ENCODE results near the gene DUSP3.
"Not testable (repeated sequence)": the region's sequence is repeated elsewhere in the genome, so short reads cannot be mapped to it uniquely, and the experiment has no call there.

The DUSP3 gene

DNA sequence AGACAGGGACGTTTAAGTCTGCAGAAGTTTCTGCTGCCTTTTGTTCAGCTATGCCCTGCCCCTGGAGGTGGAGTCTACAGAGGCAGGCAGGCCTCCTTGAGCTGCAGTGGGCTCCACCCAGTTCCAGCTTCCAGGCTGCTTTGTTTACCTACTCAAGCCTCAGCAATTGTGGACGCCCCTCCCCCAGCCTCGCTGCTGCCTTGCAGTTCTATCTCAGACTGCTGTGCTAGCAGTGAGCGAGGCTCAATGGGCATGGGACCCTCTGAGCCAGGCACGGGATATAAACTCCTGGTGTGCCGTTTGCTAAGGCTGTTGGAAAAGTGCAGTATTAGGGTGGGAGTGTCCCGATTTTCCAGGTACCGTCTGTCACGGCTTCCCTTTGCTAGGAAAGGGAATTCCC is 19.2 kb upstream of the DUSP3 start:
- not testable (repeated sequence) for H3K36me3 ChIP-seq (ENCODE audit: control insufficient read depth, insufficient read depth, low read length); H3K9me3 ChIP-seq (ENCODE audit: control insufficient read depth, insufficient read depth, low read length); H3K9ac ChIP-seq (ENCODE audit: low read depth, low read length); H3K4me3 ChIP-seq (ENCODE audit: low read depth, low read length); H3K27me3 ChIP-seq (ENCODE audit: control insufficient read depth, insufficient read depth, low read length); H3K4me1 ChIP-seq (ENCODE audit: control insufficient read depth, insufficient read depth, low read length)

DNA sequence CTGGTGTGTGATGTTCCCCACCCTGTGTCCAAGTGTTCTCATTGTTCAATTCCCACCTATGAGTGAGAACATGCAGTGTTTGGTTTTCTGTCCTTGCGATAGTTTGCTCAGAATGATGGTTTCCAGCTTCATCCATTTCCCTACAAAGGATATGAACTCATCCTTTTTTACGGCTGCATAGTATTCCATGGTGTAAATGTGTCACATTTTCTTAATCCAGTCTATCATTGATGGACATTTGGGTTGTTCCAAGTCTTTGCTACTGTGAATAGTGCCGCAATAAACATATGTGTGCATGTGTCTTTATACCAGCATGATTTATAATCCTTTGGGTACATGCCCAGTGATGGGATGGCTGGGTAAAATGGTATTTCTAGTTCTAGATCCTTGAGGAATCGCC is 13.9 kb upstream of the DUSP3 start:
- not testable (repeated sequence) for H3K27me3 ChIP-seq (ENCODE audit: control insufficient read depth, insufficient read depth, low read length); H3K4me1 ChIP-seq (ENCODE audit: control insufficient read depth, insufficient read depth, low read length); H3K36me3 ChIP-seq (ENCODE audit: control insufficient read depth, insufficient read depth, low read length)

DNA sequence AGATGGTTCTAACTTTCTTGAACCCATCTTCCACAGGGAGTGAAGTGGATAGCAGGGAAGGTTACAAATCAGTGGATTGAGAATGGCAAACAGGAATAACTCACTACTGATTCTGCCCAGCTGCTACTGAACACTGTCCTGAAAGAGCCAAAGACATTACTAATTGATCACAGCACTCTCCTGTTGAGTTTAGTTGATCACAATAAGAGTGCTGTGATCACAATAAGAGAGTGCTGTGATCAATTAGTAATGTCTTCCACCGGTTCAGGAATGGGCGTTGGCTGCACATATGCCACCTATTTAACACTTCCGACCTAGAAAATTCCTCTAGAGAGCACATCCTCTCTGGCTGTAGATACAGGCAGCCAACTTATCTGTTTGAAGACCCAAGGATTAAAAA is 12.8 kb upstream of the DUSP3 start:
- Histone ChIP-seq H3K9ac (ENCODE audit: low read depth, low read length) (no peak overlapping the region), H3K36me3 (ENCODE audit: control insufficient read depth, insufficient read depth, low read length) (no peaks in the 10 kb centered on the region), H3K4me3 (ENCODE audit: low read depth, low read length) (no peak overlapping the region), H3K27me3 (ENCODE audit: control insufficient read depth, insufficient read depth, low read length) (no peaks in the 10 kb centered on the region), H3K4me1 (ENCODE audit: control insufficient read depth, insufficient read depth, low read length) (peaks cover 3% of the 10 kb centered on the region), H3K9me3 (ENCODE audit: control insufficient read depth, insufficient read depth, low read length) (no peaks in the 10 kb centered on the region)

More for the DNA sequence above, 13.9 kb upstream of the DUSP3 start:
- H3K4me3 ChIP-seq (ENCODE audit: low read depth, low read length); H3K9ac ChIP-seq (ENCODE audit: low read depth, low read length); H3K9me3 ChIP-seq (ENCODE audit: control insufficient read depth, insufficient read depth, low read length): not testable (repeated sequence)

DNA sequence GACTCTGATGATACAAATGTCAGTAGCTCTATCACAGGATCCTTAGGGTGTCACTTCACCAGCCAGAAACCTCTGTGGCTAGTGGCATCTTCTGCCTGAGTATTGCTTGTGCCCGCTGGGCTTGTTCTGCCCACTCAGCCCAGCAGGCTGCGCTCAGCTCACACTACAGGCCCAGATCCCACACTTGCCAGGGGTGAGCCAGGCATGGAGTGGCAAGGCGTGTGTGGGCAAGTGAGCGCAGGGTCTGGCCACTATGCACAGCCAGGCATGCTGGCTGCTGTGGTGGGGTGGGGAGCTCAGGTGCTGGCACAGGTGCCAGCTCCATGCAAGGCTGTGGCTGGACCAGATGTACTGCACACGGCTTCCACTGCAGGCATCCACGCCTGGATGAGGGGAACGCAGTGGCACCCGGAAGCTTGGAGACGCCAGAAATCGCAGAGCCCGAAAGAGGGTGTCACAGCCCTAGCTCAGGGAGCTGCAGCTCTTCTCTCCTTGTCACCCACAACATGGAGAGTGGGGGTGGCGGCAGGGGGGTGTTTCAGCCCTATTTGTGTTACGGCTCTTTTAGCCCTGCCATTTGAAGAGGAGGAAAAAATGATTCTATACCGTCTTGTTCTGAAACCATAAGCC is 11.6 kb upstream of the DUSP3 start:
- Histone ChIP-seq H3K4me1 (ENCODE audit: control insufficient read depth, insufficient read depth, low read length) (peaks cover 3% of the 10 kb centered on the region), H3K27me3 (ENCODE audit: control insufficient read depth, insufficient read depth, low read length) (no peaks in the 10 kb centered on the region)

DNA sequence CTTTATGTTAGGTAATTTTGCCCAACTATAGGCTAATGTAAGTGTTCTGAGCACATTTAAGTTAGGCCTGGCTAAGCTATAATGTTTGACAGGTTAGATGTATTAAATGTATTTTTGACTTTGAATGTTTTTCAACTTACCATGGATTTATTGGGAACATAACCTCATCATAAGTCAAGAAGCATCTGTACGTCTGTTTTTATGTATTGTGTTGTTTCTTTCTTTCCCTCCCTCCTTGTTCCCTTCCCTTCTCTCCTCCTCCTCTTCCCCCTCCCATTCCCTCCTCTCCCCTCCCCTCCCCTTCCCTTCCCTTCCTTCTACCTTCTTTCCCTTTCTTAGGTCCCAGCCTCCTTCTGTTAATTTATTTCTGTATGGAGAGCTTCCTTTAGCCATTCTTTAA is 10.7 kb upstream of the DUSP3 start:
- H3K9ac ChIP-seq (ENCODE audit: low read depth, low read length): no peak overlapping the region

More for the DNA sequence above, 11.6 kb upstream of the DUSP3 start:
- Histone ChIP-seq H3K9me3 (ENCODE audit: control insufficient read depth, insufficient read depth, low read length) (no peaks in the 10 kb centered on the region), H3K4me3 (ENCODE audit: low read depth, low read length) (no peak overlapping the region), H3K36me3 (ENCODE audit: control insufficient read depth, insufficient read depth, low read length) (no peaks in the 10 kb centered on the region), H3K9ac (ENCODE audit: low read depth, low read length) (no peak overlapping the region)

DNA sequence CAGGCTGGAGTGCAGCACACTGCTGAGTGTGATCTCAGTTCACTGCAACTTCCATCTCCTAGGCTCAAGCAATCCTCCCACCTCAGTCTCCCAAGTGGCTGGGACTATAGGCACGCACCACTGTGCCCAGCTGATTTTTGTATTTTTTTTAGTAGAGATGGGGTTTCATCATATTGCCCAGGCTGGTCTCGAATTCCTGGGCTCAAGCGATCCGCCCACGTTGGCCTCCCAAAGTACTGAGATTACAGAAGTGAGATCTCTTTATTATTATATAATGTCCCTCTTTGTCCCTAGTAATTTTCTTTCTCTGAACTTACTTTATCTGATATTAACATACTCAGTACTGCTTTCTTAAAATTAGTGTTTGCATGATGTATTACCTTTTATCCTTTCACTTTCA is 9.8 kb upstream of the DUSP3 start:
- Histone ChIP-seq H3K9ac (ENCODE audit: low read depth, low read length) (no peak overlapping the region), H3K9me3 (ENCODE audit: control insufficient read depth, insufficient read depth, low read length) (no peaks in the 10 kb centered on the region), H3K4me1 (ENCODE audit: control insufficient read depth, insufficient read depth, low read length) (peaks cover 3% of the 10 kb centered on the region), H3K27me3 (ENCODE audit: control insufficient read depth, insufficient read depth, low read length) (no peaks in the 10 kb centered on the region), H3K4me3 (ENCODE audit: low read depth, low read length) (no peak overlapping the region), H3K36me3 (ENCODE audit: control insufficient read depth, insufficient read depth, low read length) (no peaks in the 10 kb centered on the region)

More for the DNA sequence above, 10.7 kb upstream of the DUSP3 start:
- H3K27me3 ChIP-seq (ENCODE audit: control insufficient read depth, insufficient read depth, low read length): no peaks in the 10 kb centered on the region
- no peaks in the 10 kb centered on the region for H3K9me3 ChIP-seq (ENCODE audit: control insufficient read depth, insufficient read depth, low read length)
- H3K4me1 ChIP-seq (ENCODE audit: control insufficient read depth, insufficient read depth, low read length): peaks cover 3% of the 10 kb centered on the region
- H3K36me3 ChIP-seq (ENCODE audit: control insufficient read depth, insufficient read depth, low read length): no peaks in the 10 kb centered on the region
- H3K4me3 ChIP-seq (ENCODE audit: low read depth, low read length): no peak overlapping the region

DNA sequence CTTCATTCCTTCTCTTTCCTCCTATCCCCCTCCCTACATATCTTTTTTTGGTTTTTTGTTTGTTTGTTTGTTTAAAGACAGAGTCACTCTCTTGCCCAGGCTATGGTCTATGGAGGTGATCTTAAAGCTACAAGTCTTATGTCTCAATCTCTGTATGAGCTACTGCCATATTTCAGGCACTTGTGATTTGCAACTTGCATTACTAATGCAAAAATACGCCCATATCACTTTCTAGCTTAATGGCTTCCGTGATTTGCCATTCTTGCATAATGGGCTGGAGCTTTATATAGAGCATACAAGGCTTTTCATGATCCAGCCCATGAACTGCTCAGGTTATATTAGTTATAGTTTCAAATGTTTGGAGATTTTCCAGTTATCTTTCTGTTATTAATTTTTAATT is 9.0 kb upstream of the DUSP3 start:
- Histone ChIP-seq H3K36me3 (ENCODE audit: control insufficient read depth, insufficient read depth, low read length) (no peaks in the 10 kb centered on the region), H3K9me3 (ENCODE audit: control insufficient read depth, insufficient read depth, low read length) (no peaks in the 10 kb centered on the region), H3K9ac (ENCODE audit: low read depth, low read length) (no peak overlapping the region), H3K4me1 (ENCODE audit: control insufficient read depth, insufficient read depth, low read length) (peaks cover 3% of the 10 kb centered on the region), H3K27me3 (ENCODE audit: control insufficient read depth, insufficient read depth, low read length) (no peaks in the 10 kb centered on the region), H3K4me3 (ENCODE audit: low read depth, low read length) (no peak overlapping the region)

DNA sequence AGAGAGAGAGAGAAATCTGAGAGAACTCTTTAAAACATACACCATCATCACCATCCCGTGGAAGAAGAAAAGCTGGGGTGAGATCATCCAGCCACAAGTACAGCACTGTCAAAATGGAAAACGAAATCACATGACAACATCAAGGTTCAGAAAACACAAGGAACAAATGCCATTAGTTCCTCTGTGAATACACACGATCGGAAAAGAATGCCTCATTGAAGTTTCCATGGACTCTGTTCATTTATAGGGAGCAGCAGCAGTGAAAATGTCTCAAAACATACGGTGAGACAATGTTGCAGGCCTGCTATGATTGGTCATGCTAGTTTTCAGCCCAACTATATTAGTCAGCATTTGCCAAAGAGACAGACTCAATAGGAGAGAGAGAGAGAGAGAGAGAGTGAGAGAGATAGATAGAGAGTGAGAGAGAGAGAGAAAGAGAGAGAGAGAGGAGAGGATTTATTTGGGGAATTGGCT is 5.9 kb upstream of the DUSP3 start:
- no peaks in the 10 kb centered on the region for H3K9me3 ChIP-seq (ENCODE audit: control insufficient read depth, insufficient read depth, low read length)
- H3K36me3 ChIP-seq (ENCODE audit: control insufficient read depth, insufficient read depth, low read length): no peaks in the 10 kb centered on the region
- no peak overlapping the region for H3K9ac ChIP-seq (ENCODE audit: low read depth, low read length)
- H3K4me3 ChIP-seq (ENCODE audit: low read depth, low read length): no peak overlapping the region
- H3K4me1 ChIP-seq (ENCODE audit: control insufficient read depth, insufficient read depth, low read length): peaks cover under 1% of the 10 kb centered on the region
- peaks cover 18% of the 10 kb centered on the region for H3K27me3 ChIP-seq (ENCODE audit: control insufficient read depth, insufficient read depth, low read length)

DNA sequence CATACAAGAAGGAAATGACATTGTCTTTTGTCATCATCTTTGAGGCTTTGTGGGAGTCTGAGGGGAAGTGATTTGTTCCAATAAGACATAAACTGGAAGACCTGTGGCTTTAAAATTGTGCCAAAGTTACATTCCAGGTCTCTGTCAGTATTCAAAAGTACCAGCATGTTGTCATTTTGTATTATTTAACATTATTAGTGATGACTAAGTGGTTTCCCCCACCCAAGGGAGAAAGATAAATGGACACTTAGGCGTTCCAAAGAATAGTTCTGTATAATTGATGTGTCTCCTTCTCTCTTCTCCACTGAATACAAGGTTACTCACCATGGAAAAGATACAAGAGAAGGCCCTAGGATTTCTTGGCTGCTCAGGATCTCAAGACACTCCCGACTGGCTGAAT is 5.3 kb upstream of the DUSP3 start:
- Histone ChIP-seq H3K27me3 (ENCODE audit: control insufficient read depth, insufficient read depth, low read length) (peaks cover 22% of the 10 kb centered on the region), H3K4me3 (ENCODE audit: low read depth, low read length) (no peak overlapping the region), H3K9ac (ENCODE audit: low read depth, low read length) (no peak overlapping the region), H3K36me3 (ENCODE audit: control insufficient read depth, insufficient read depth, low read length) (no peaks in the 10 kb centered on the region), H3K4me1 (ENCODE audit: control insufficient read depth, insufficient read depth, low read length) (peaks cover 4% of the 10 kb centered on the region), H3K9me3 (ENCODE audit: control insufficient read depth, insufficient read depth, low read length) (no peaks in the 10 kb centered on the region)

DNA sequence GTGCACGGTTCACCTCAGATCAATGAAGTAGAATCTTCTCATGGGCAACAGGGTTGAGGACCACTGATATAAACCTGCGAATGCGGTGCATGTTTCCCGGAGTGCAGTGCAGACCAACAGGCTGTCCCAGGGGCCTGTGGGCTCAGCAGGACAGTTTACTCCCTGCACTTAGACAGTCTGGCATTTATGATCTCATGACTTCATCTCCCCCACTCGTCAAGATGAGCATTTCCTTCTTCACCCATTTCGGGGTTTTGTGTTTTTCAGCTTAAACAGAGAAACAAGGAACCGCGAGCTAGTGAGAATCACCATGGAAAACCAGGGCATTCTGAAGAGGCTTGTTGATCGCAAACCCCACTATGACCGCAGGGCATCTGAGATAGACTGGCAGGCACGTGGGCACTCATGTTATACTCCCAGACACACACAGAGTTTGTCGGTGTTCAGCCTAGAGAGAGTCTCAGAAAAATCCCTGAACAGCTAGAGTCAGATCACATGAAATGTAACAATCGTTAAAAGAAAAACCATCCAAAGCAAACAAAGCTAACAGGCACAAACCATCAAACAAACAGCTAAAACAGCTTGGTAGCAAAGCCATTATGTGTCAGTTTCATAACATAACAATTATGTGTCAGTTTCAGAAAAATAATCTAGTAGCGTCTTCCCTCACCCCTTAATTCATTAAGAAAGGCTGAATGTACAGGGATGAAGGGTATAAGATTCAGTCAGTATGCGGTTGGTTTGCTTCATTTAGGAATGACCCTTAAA is 4.3 kb upstream of the DUSP3 start:
- Histone ChIP-seq H3K9me3 (ENCODE audit: control insufficient read depth, insufficient read depth, low read length) (no peaks in the 10 kb centered on the region), H3K4me1 (ENCODE audit: control insufficient read depth, insufficient read depth, low read length) (peaks cover 4% of the 10 kb centered on the region), H3K27me3 (ENCODE audit: control insufficient read depth, insufficient read depth, low read length) (peaks cover 22% of the 10 kb centered on the region), H3K36me3 (ENCODE audit: control insufficient read depth, insufficient read depth, low read length) (no peaks in the 10 kb centered on the region), H3K4me3 (ENCODE audit: low read depth, low read length) (no peak overlapping the region), H3K9ac (ENCODE audit: low read depth, low read length) (no peak overlapping the region)

DNA sequence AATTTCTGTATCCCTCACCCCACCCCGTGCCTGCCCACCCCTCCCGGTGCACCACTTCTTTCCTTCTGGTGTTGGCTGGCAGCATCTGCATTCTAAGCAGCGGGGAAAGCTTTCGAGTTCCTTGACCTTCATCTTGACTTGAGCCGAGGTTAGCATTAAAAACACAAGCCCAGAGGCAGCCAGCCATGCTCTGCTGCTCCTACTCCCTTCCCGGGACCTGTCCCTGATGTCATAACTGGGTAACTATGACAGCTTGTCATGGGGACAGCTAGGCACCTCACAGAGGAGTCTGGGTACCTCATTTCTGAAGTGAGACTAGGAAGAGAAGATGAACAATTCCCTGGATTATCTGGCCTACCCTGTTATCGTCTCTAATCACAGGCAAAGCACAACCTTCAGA is 1.4 kb upstream of the DUSP3 start, which contains the start of gene CFAP97D1:
CFAP97D1 (plus strand) TSS at position 301 of the 400 bp plus-strand sequence; CDS start at position 329, 28 bp downstream.
- peaks cover 3% of the 10 kb centered on the region for H3K36me3 ChIP-seq (ENCODE audit: control insufficient read depth, insufficient read depth, low read length)
- H3K9me3 ChIP-seq (ENCODE audit: control insufficient read depth, insufficient read depth, low read length): no peaks in the 10 kb centered on the region
- H3K27me3 ChIP-seq (ENCODE audit: control insufficient read depth, insufficient read depth, low read length): peaks cover 22% of the 10 kb centered on the region
- peaks cover 4% of the 10 kb centered on the region for H3K4me1 ChIP-seq (ENCODE audit: control insufficient read depth, insufficient read depth, low read length)
- no peak within 1 kb of the TSS for H3K9ac ChIP-seq (ENCODE audit: low read depth, low read length)
- peak within 1 kb of the TSS; percentile 85 for H3K4me3 ChIP-seq (ENCODE audit: low read depth, low read length)

Measured in iPS-15b (cell line).